Activated CD8-positive, alpha-beta memory T cell treated with anti-CD3 and anti-CD28 coated beads, Interleukin-2, amount 50 U/mL, for 24 hours (primary cell): ENCODE measurements around the gene ADAMTS12.
"Not testable (repeated sequence)": the region's sequence is repeated elsewhere in the genome, so short reads cannot be mapped to it uniquely, and the experiment has no call there.

Experiments used
- DNase-seq: peaks from one replicate; pipeline ENCODE4 v3.0.0-alpha.2; 2020; ENCODE audit errors: extremely low read depth

ADAMTS12 gene

DNA sequence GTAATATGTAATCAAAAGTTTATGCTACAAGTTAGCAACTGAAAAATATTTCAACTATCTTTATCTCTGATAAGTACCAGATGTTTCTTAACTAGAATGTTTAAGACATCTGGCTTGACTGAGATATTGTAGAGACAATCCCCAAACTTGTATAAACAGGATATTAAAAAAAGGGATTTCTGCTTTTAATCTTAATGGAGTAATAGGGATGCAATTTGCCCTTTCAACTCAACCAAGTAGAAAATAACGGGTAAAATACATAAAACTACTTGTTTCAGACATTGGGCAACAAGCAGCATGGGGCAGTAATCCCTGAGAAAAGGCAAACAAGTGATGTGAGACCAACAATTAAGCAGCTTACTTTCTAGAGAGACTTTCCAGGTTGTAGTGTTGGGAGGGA lies 9.4 kb upstream of the ADAMTS12 start:
- no peak for DNase-seq

DNA sequence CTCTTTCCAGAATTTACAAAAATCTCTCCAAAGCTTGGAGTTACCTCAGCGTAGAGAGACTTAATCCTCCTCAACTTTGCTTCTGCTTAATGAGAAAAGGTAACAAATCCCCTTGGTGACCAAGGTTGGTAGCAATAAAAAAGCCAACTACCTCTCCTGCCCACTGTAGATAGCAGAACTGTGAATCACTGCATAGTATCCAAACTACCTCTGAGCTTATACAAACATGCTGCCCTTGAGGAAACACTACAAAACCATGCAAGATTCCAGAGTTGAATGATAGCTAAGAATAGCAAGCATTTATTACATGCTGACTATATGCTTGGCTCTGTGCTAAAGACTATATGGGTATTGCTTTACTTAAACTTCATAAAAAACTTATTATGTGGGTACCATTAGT lies 2.8 kb upstream of the ADAMTS12 start:
- DNase-seq: no peak

DNA sequence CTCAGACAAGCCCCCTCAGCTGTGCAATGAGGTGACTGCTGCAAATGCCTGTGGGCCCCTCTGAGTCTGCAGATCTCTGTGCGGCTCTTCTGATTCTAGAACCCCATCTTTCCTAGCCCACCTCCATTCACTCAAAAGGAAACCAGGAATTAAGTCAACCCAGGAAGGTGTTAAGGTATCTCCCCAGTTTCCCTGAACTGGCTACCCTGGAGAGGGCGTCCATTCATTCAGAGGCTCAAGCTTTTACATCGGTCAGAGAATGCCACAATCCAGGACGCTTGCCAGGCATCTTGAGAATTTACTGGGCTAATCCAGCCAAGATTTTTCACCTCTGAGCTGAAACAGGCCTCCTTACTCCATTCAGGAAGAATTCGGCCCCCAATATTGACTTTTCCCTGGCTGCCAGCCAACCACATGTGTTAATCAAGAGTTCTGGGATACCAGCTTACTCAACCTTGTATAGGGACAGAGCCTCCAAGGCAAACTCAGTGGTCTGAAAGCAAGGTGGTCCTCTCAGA lies 889 bp upstream of the ADAMTS12 start:
- DNase-seq: no peak

DNA sequence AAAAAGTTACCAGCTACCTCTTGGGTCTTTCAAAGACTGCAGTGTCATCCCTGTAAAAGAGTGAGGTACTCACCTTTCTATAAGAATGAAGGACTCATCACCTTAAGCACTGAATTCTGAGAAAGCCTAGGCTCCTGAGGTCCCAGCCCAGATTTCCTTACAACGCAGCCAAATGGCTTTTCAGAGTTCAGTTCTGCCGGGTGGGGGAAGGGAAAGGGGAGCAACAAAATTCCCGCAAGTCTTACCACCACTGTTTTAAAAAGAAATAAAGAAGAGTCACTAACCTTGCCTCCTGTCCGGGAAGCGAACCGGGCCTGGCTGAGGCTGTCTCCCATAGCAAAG lies 373 bp downstream of the ADAMTS12 start:
- no peak for DNase-seq

DNA sequence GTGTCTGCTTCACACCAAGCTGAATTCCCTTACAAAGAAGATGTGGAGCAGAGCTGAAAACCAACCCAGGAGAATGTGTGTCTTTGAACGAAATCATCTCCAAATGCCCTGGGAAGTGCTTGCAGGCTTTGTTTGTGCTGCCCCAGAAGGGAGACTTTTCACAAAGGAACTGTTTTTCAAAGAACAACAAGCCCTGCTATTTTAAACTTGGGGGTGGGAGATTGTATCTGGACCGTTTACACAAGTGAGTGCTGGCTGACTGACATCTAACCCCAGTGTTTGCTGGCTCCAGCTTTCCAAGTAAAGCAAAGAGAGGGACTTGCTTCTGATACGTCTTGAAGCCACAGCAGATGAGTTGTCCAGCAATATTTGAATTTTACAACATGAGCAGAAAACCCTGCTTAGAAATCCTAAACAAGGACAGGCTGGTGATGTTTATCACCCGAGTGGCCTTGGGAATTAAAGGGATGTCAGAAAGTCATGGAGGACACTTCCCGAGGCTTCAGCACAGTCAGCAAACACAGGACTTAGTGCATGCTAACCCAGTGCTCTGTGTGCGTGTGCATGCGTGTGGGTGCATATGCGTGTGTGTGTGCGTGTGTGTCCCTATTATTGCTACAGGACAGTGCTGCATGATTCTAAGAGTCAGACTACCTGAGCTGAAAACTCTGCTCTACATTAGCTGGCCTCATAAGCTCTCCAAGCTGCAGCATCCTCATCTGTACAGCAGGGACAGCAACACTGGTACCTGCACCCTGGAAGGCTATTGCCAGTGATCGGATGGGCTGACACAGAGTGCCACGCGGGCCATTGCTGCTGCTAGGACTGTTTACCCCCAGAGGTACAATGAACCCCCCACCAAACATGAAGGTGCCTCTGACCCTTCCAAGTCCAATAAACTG lies 1.4 kb downstream of the ADAMTS12 start:
- DNase-seq: no peak

DNA sequence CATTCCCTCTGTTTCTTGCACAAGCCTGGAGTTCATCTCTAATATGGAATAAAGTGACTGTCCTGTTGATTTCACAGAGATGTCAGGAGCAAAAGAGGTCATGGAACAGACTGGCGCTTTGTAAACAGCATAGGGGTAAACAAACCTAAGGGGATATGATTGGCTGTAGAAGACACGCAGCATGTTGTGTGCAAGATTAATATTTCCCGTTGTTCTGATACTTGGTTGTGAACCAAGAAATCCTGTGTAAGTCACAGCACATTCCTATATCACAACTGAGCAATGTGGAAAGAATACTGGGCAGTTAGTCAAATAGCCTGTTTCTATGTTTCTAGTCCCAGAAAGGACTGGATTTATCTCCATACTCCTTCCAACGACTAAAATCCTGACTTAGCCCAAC lies 3.2 kb downstream of the ADAMTS12 start:
- no peak for DNase-seq

DNA sequence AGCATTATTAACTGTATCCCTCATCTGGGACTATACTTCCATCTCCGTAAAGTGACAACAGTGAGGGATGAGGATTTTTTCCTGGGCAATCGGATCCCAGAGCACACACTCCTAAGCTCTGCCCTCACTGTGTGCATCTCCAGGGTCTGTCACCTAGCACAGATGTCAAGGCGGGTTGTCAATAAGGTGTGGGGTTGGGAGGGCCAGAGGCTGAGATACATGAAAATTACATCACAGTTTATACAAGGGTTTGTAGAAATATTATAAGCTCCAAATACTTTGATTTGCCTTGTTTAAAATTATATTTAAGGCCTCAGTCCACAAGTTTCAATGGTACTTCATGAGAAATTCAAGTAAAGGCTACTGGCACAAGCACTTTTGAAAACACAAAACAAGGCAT lies 4.5 kb downstream of the ADAMTS12 start:
- DNase-seq: no peak

DNA sequence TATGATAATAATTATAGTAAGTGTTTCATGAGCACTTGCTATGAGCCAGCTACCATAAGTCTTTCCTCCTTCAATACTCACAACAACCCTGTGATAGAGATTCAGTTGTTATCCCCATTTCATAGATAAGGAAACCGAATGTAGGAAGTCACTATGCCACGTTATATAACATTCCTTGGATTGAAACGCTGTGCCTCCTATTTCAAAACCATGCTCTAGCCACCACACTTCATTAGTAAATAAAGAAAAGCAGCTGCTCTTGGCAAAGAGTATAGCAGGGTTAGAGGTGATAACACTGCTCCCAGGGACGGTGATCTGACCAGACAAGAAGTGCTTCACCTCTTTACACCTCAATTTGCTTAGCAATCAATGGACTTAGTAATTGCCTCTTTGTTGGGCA lies 5.5 kb downstream of the ADAMTS12 start:
- no peak for DNase-seq

DNA sequence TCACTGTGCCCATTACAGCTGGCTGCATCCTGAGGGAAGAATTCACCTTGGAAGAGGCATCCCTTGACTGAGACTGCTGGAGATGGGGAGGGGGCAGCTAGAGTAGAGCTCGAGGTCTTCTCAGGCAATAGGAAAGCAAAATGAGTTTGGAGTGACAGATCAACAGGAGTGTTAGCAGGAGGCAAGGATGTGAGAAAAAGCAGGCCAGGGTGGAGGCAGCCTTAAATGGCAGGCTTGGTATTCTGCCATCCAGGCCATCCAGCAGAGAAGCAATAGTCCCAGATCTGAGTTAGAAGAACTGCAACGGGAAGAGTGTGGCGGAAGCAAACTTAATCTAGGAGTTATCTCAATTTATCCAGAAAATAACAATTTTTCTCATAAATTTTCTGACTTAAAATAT lies 6.1 kb downstream of the ADAMTS12 start:
- no peak for DNase-seq

DNA sequence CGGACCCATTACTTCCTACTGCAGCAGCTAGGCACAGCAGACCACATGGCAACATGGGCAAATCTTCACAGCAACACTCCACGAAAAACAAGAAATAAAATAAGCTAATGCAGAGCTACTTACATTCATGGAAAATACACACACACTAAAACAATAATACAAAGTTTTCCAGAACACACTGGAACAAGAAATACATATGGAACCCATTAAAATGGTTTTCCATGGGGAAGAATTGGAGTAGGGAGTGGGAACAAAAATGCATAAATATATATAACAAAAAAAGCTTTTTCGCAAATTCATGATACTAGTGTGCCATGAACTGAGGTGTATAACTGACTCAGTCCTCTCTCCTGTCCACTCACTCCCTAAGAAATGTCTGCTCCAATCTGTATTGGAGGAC lies 8.3 kb downstream of the ADAMTS12 start:
- no peak for DNase-seq

DNA sequence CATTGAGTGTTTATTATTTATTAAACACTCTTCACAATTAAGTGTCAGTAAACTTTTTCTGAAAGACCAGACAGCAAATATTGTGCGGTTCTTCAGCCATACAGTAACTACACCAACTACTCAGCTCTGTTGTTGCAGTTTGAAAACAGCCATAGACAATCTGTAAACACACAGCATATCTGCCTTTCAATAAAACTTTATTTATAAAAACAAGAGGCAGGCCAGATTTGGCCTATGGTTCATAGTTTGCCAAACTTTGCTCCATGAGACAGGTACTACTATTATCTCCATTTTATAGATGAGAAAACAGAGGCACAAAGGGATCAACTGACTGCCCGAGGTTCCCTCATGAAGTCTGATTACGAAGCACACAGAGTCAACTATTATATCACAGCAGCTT lies 11.5 kb downstream of the ADAMTS12 start:
- DNase-seq: no peak

DNA sequence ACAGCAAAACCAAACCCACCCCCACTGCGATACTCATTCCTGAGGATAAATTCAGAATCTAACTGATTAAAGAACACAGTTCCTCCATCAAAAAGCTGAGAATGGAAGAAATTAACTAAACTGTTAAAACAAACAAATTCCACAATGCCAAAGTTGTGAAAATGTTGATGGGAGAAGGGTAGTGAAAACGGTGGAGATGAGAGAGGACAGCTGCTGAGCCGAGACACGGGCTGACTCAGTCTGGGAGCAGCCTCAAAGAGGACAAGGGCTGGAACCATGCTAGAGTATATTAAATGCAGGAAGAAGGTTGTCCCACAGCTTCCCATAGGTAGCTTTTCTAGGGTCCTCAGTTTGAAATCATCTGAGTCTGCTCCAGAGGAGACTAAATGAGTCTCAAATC lies 14.3 kb downstream of the ADAMTS12 start:
- DNase-seq: no peak

DNA sequence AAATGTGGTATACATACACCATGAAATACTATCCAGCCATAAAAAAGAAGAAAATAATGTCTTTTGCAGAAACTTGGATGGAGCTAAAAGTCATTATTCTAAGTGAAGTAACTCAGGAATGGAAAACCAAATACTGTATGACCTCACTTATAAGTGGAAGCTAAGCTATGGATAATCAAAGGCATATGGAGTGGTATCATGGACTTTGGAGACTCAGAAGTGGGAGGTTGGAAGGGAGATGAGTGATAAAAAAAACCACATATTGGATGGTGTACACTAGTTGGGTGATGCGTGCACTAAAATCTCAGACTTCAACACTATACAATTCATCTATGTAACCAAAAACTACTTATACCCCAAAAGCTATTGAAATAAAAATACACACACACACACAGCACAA lies 24.5 kb downstream of the ADAMTS12 start:
- DNase-seq: no peak

DNA sequence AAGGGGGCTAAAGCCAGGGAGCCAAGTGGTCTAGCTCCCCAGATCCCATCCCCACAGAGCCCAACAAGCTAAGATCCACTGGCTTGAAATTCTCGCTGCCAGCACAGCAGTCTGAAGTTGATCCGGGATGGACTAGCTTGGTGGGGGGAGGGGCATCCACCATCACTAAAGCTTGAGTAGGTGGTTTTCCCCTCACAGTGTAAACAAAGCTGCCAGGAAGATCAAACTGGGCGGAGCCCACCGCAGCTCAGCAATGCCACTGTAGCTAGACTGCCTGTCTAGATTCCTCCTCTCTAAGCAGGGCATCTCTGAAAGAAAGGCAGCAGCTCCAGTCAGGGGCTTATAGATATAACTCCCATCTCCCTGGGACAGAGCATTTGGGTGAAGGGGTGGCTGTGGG lies 32.6 kb downstream of the ADAMTS12 start:
- not testable (repeated sequence) for DNase-seq

DNA sequence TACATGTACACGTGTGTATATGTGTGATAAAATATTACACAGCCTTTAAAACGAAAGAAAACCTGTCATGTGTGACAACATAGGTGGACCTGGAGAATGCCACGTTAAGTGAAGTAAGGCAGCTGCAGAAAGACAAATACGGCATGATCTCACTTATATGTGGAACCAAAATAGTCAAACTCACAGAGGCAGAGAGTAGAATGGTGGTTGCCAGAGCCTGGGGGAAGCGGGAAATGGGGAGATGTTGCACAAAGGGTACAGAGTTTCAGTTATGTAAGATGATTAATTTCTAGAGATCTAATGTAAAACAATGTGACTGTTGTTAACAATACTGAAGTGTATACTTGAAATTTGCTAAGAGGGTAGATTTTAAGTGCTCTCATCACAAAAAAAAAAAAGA lies 34.8 kb downstream of the ADAMTS12 start:
- no peak for DNase-seq

DNA sequence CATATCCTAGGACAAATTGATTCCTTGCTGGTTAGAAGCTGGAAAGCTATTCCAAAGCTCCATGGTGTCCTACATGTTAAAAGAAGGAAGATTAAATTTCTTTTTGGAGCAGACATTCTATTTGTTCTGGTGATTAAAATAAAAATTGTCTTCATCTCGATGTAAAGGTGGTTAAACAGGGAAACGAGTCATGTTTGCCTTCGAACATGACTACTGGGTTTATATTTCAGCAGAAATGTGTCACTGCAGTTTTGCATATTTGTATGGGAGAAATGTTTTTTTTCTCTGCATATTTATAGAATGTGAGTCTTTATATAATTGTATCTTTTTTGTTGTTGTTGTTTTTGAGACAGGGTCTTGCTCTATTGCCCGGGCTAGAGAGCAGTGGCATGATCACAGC lies 36.4 kb downstream of the ADAMTS12 start:
- no peak for DNase-seq

DNA sequence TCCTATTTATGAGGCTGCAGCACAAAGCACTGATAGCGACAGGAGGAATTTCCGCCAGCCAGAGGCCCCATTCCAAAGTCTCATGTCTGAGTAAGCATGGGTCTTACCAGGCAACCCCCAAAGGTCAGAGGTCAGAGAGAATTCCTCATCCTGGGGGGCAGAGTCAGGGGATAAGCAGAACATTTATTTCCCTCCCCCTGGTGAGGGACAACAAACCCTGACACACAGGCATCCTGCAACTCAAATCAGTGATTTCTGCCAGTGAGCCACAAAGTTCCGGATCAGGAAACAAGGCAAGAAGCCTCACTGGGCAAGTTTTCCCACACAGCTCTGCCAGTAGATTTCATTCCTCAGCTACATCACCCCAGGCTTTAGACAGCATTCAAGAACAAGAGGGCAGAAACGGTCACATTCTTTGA lies 37.0 kb downstream of the ADAMTS12 start:
- DNase-seq: no peak

DNA sequence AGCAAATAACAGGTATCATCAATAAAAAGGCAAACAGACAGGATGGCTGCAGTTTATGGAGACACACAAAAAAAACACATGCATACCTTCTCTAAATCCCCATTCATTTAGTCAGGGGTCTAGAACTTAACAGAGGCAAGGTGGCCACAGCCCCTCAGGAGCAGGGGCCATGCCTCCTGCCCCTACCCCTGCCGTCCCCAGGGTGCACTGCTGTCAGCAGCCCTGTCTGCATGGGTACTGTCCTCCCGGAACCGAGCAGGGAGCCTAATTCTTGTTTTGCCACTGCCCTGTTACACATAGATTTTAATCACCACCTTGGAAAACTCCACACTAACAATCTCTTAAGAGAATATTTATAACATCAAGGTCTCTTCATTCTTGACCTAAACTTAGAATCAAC lies 39.0 kb downstream of the ADAMTS12 start:
- no peak for DNase-seq

DNA sequence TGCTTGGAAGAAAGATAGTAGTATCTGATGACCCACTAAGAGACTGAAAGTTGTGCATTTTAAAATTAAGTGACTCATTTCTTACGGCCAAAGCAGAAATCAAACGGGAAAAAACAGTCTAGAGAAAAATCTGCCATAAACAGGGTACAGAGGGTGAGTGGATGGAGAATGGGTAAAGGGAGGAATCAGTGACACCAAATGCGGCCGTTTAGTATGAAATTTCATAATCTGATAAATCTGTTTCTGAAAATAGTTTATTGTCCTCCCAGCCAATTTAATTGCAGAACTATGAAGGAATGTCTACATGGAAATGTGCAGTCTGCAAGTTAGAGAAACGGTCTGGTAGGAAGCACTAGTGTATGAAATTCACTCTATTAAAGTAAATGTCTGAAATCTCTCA lies 39.5 kb downstream of the ADAMTS12 start:
- no peak for DNase-seq

DNA sequence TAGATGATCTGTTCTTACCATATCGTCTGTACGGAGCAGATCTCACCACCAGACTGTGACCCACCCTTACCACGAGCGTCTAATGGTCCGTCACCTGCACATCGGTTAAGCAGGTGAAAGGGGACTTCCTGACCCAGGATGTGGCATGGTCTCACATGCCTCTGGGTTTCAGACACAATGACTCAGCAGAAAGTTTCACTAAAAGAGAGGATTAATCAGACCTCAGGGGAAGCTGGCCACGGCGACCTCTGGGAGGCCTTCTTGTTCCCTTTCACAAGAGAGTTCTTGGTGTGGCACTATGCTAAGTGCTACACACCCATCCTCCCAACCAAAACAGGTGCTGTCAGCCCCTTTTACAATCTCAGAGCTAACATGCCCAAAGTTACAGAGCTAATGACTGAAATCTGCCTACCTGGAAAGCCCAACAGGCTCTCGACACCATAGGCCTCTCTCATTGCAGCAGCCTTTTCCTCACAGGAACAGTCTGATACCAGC lies 41.6 kb downstream of the ADAMTS12 start:
- DNase-seq: no peak

DNA sequence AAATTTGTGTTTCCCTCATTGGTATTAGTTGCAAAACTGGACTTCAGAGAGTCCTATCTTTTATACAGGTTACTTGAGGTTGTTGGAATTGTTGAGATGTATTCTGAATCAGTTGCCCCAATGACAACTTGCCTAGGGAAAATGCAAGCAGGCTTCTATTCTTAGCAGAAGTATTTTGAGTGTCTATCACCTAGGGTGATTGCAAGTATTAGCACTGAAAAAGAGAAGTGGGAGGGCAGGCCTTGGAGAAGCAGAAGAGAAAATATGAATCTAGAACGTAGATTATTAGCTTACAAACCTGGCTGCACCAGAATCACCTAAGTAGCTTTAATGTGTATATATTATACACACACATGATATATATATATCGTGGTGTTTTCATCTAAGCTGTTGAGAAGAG lies 43.2 kb downstream of the ADAMTS12 start:
- DNase-seq: no peak

DNA sequence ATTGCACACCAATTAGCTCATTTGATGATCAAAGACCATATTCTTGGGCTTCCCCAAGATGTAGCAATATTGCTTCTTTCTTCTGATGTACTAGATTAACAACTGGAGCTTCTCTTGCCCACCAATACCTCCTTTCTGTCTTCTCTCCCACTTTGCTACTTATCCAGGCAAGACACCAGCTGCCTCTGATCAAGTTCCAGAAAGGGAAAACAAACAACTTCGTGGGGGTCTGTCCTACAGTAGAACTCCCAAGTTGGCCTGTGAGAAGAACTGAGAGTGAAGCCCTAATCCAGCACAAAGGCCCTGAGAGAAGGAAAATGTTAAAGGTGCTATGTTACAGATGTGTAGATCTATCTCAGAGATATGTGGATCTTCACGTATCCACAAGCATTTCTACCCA lies 44.9 kb downstream of the ADAMTS12 start:
- DNase-seq: no peak

DNA sequence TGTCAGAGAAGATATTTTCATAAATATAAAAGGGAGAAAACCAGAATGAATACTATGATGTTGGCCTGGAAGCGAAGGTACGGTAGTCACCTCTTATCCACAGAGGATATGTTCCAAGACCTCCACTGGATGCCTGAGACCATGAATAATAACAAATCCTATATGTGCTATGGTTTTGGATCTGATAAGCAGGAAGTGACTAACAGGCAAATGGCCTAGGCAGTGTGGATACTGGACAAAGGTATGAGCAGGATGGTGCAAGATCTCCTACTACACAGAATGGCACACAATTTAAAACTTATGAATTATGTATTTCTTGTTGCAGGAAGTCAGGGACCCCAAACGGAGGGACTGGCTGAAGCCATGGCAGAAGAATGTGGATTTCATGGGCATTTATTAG lies 48.2 kb downstream of the ADAMTS12 start:
- no peak for DNase-seq

DNA sequence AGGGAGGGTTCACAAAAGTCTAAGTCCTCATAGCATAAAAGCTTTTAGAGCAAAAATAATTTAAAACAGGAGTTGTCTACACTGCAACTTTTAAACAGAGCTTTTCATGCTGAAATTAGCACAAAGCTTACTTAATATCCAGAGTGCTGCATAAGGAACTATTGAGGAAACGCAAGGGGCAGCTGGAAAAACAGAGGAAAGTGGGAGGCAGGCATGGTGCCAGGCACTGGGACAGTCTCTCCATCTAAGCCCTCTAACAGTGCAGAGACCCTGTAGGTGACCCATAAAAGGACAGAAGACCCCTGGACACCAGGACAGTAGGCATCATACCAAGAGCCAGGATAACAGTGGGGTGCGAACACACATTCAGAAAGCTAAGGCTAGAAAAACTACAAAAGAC lies 49.3 kb downstream of the ADAMTS12 start:
- DNase-seq: no peak
